Measurements from ENCODE around the gene SUSD1. TPM values are rescaled to one million over a fixed set of nuclear protein-coding genes. Genes with fewer than 3 reads are reported as not detected.
"Not testable (repeated sequence)": the region's sequence is repeated elsewhere in the genome, so short reads cannot be mapped to it uniquely, and the experiment has no call there.

SUSD1 gene
- total and polyA plus RNA-seq, 2 experiments from 2014 or later, result 18.5 to 30.5 TPM

GRCh38 chr9:112140936-112141335, 34.2 kb downstream of the SUSD1 start:
- no peak overlapping the region for H2AFZ ChIP-seq
- H3K9me2 ChIP-seq (replicated peaks; ENCODE audit: insufficient read depth), result no peaks in the 10 kb centered on the region
- no peaks in the 10 kb centered on the region for H4K20me1 ChIP-seq (ENCODE audit: insufficient read depth, poor library complexity, severe bottlenecking)
- no peak overlapping the region for H3K4me2 ChIP-seq
- no peaks in the 10 kb centered on the region for H3K9me3 ChIP-seq (ENCODE audit: low read depth)
- no peak overlapping the region for H3K4me3 ChIP-seq
- H3K36me3 ChIP-seq (replicated peaks; ENCODE audit: insufficient read depth, low read depth), result no peaks in the 10 kb centered on the region
- H3K27me3 ChIP-seq, result no peaks in the 10 kb centered on the region
- WGBS (ENCODE audit: low lambda C conversion rate, missing lambda C conversion rate), result 92% methylated on average over 2 of the region's 2 CpGs
- no peak overlapping the region for H3K27ac ChIP-seq
- peaks cover 3% of the 10 kb centered on the region for H3K4me1 ChIP-seq (ENCODE audit: insufficient read depth)
- TF ChIP-seq EZH2phosphoT487 (IDR thresholded peaks at IDR 0.05; ENCODE audit: low read depth, severe bottlenecking, unreplicated experiment), result no peak
- TF ChIP-seq EZH2 (IDR thresholded peaks at IDR 0.05; ENCODE audit: borderline replicate concordance), result no peak
- no peak for TF ChIP-seq CTCF (IDR thresholded peaks at IDR 0.05; ENCODE audit: poor library complexity)
- no peak for DNase-seq (ENCODE audit: low spot score)
- no peaks in the 10 kb centered on the region for H3K79me2 ChIP-seq

- H3K27ac ChIP-seq, result no peak overlapping the region
- H3K36me3 ChIP-seq (replicated peaks; ENCODE audit: insufficient read depth, low read depth), result peaks cover 9% of the 10 kb centered on the region
- H3K4me2 ChIP-seq, result no peak overlapping the region
- H3K27me3 ChIP-seq, result no peaks in the 10 kb centered on the region
- H3K9me3 ChIP-seq (ENCODE audit: low read depth), result no peaks in the 10 kb centered on the region
- 93% methylated on average over 3 of the region's 3 CpGs for WGBS (ENCODE audit: low lambda C conversion rate, missing lambda C conversion rate)
- no peak for DNase-seq (ENCODE audit: low spot score)
- no peak overlapping the region for H3K4me3 ChIP-seq
- no peak overlapping the region for H2AFZ ChIP-seq
- peaks cover 7% of the 10 kb centered on the region for H3K79me2 ChIP-seq
- TF ChIP-seq CTCF (IDR thresholded peaks at IDR 0.05; ENCODE audit: poor library complexity) (no peak), EZH2phosphoT487 (IDR thresholded peaks at IDR 0.05; ENCODE audit: low read depth, severe bottlenecking, unreplicated experiment) (no peak), EZH2 (IDR thresholded peaks at IDR 0.05; ENCODE audit: borderline replicate concordance) (no peak)
- H3K9me2 ChIP-seq (replicated peaks; ENCODE audit: insufficient read depth), result no peaks in the 10 kb centered on the region
- no peaks in the 10 kb centered on the region for H3K4me1 ChIP-seq (ENCODE audit: insufficient read depth)
- H4K20me1 ChIP-seq (ENCODE audit: insufficient read depth, poor library complexity, severe bottlenecking), result no peaks in the 10 kb centered on the region
These were observed 38.0 kb downstream of the SUSD1 start for GRCh38 chr9:112137066-112137465.

- Histone ChIP-seq H3K9me3 (ENCODE audit: low read depth) (no peaks in the 10 kb centered on the region), H3K27me3 (no peaks in the 10 kb centered on the region), H3K9me2 (replicated peaks; ENCODE audit: insufficient read depth) (no peaks in the 10 kb centered on the region), H3K4me1 (ENCODE audit: insufficient read depth) (no peaks in the 10 kb centered on the region), H3K27ac (no peak overlapping the region), H3K36me3 (replicated peaks; ENCODE audit: insufficient read depth, low read depth) (peaks cover 9% of the 10 kb centered on the region), H2AFZ (no peak overlapping the region), H3K4me3 (no peak overlapping the region), H3K79me2 (peaks cover 7% of the 10 kb centered on the region), H3K4me2 (no peak overlapping the region), H4K20me1 (ENCODE audit: insufficient read depth, poor library complexity, severe bottlenecking) (no peaks in the 10 kb centered on the region)
- WGBS (ENCODE audit: low lambda C conversion rate, missing lambda C conversion rate), result 89% methylated on average over 4 of the region's 4 CpGs
- TF ChIP-seq EZH2phosphoT487 (IDR thresholded peaks at IDR 0.05; ENCODE audit: low read depth, severe bottlenecking, unreplicated experiment) (no peak), EZH2 (IDR thresholded peaks at IDR 0.05; ENCODE audit: borderline replicate concordance) (no peak), CTCF (IDR thresholded peaks at IDR 0.05; ENCODE audit: poor library complexity) (no peak)
- no peak for DNase-seq (ENCODE audit: low spot score)
These were observed 39.4 kb downstream of the SUSD1 start for GRCh38 chr9:112135706-112136105.

DNA sequence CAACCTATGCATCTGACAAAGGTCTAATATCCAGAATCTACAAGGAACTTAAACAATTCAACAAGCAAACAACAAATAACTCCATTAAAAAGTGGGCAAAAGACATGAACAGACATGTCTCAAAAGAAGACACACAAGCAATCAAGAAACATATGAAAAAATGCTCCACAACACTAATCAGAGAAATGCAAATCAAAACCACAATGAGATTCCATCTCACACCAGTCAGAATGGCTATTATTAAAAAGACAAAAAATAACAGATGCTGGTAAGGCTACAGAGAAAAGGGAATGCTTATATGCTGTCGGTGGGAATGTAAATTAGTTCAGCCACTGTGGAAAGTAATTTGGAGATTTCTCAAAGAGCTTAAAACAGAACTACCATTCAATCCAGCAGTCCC, 41.3 kb downstream of the SUSD1 start:
- H2AFZ ChIP-seq, result not testable (repeated sequence)

More for the DNA sequence above, 41.3 kb downstream of the SUSD1 start:
- H3K79me2 ChIP-seq; H3K4me3 ChIP-seq; DNase-seq (ENCODE audit: low spot score); H3K4me1 ChIP-seq (ENCODE audit: insufficient read depth); H3K27me3 ChIP-seq; H3K4me2 ChIP-seq; H4K20me1 ChIP-seq (ENCODE audit: insufficient read depth, poor library complexity, severe bottlenecking); H3K9me3 ChIP-seq (ENCODE audit: low read depth); H3K27ac ChIP-seq; H3K36me3 ChIP-seq (replicated peaks; ENCODE audit: insufficient read depth, low read depth); H3K9me2 ChIP-seq (replicated peaks; ENCODE audit: insufficient read depth): not testable (repeated sequence)
- 93% methylated on average over 1 of the region's 1 CpG for WGBS (ENCODE audit: low lambda C conversion rate, missing lambda C conversion rate)
